CD4-positive, alpha-beta T cell (primary cell): ENCODE data around the gene ATF4. TPM values are rescaled to one million over a fixed set of nuclear protein-coding genes. Genes with fewer than 3 reads are reported as not detected.

ENCODE experiments used
- ATAC-seq: fragments of 200-7000 bp; cut with Tn5 transposase; one replicate; pipeline ENCODE4 v1.10.0; 2022; ENCODE audit warnings: mild to moderate bottlenecking; ENCODE audit not compliant: poor library complexity
- CTCF ChIA-PET: fragments of 350-600 bp; sonication (Branson Sonifier 250); formaldehyde crosslinking; loops from one replicate; lab custom pipeline; 2021; ENCODE audit warnings: antibody characterized with exemption, inconsistent platforms; lab: Charles Lee
- POLR2A ChIA-PET: fragments of 350-600 bp; sonication (Branson Sonifier 250); formaldehyde crosslinking; loops from one replicate; lab custom pipeline; 2021; ENCODE audit warnings: antibody characterized with exemption, inconsistent platforms; lab: Charles Lee
- DNase-seq, 14 experiments: peaks; one replicate each; pipeline ENCODE4 v3.0.0-alpha.2; 2013 to 2020; ENCODE audit warnings: mixed read lengths in 2 of 14
- H3K27ac ChIP-seq, 2 donors: one replicate each; pipeline versions ENCODE4 v1.5.1 to v1.7.0; 2013; ENCODE audit warnings: low read length in 2 of 2, low read depth in 1 of 2, mild to moderate bottlenecking in 1 of 2
- H3K27me3 ChIP-seq, 2 experiments: 1 replicate in 1 of 2; 2 replicates in 1 of 2; pipeline versions ENCODE4 v1.6.1 to v1.7.0; 2013; ENCODE audit warnings: low read length in 2 of 2, control low read depth in 1 of 2, mild to moderate bottlenecking in 1 of 2, moderate library complexity in 1 of 2; ENCODE audit not compliant: insufficient read depth in 2 of 2, control insufficient read depth in 1 of 2
- H3K36me3 ChIP-seq: one replicate; pipeline ENCODE4 v1.6.1; 2013; ENCODE audit warnings: low read length, control low read depth; ENCODE audit not compliant: insufficient read depth
- H3K4me1 ChIP-seq: one replicate; pipeline ENCODE4 v1.6.1; 2013; ENCODE audit warnings: low read length, control low read depth; ENCODE audit not compliant: insufficient read depth
- H3K4me3 ChIP-seq: one replicate; pipeline ENCODE4 v1.5.1; 2013; ENCODE audit warnings: mild to moderate bottlenecking, low read length, moderate library complexity
- H3K9me3 ChIP-seq, 2 experiments: 1 replicate in 1 of 2; 2 replicates in 1 of 2; pipeline versions ENCODE4 v1.6.1 to v1.7.0; 2013; ENCODE audit warnings: low read length in 2 of 2, mild to moderate bottlenecking in 2 of 2, control low read depth in 1 of 2, moderate library complexity in 1 of 2; ENCODE audit not compliant: control insufficient read depth in 1 of 2, insufficient read depth in 1 of 2
- H3K27ac Mint-ChIP-seq: one replicate; pipeline ENCODE4 v1.8.0; 2020; ENCODE audit warnings: mixed read lengths
- H3K27me3 Mint-ChIP-seq: one replicate; pipeline ENCODE4 v1.8.0; 2021; ENCODE audit warnings: mixed read lengths
- H3K36me3 Mint-ChIP-seq: one replicate; pipeline ENCODE4 v1.8.0; 2021; ENCODE audit warnings: low read depth, mixed read lengths
- H3K4me1 Mint-ChIP-seq: one replicate; pipeline ENCODE4 v1.8.0; 2021; ENCODE audit warnings: low read depth, mixed read lengths
- H3K4me3 Mint-ChIP-seq: one replicate; pipeline ENCODE4 v1.8.0; 2020; ENCODE audit warnings: mild to moderate bottlenecking, mixed read lengths
- H3K9me3 Mint-ChIP-seq: one replicate; pipeline ENCODE4 v1.8.0; 2020; ENCODE audit warnings: mixed read lengths
- CTCF ChIP-seq: fragments of 200-600 bp; IDR thresholded peaks from one replicate; pipeline ENCODE4 v1.8.0; 2022; ENCODE audit warnings: antibody characterized with exemption, mild to moderate bottlenecking
- intact Hi-C, 2 experiments: fragments of 100-400 bp; cut with DNase I in 1 of 2; cut with micrococcal nuclease in 1 of 2; formaldehyde crosslinking; loops; one replicate each; pipeline versions ENCODE4 v1.15.1 to v1.9.0; 2023 to 2025; cut with DNase I, micrococcal nuclease
- total RNA-seq, 174 experiments: library from RNA in 2 of 174; stranded (reverse) in 2 of 174; gene quantifications; one replicate each; pipeline ENCODE4 v1.2.3 and lab custom pipeline; 2021 to 2026

Gene ATF4
- total RNA-seq, 2 experiments from 2014 or later, result 358 to 365 TPM

GRCh38 chr22:39475337-39475736 is 45.0 kb upstream of the ATF4 start:
- no peak for ATAC-seq
- H3K4me3 ChIP-seq, result no peak overlapping the region
- Mint-ChIP-seq H3K27me3 (no peaks in the 10 kb centered on the region), H3K9me3 (no peaks in the 10 kb centered on the region), H3K4me1 (peaks cover 18% of the 10 kb centered on the region), H3K27ac (no peak overlapping the region), H3K4me3 (no peak overlapping the region), H3K36me3 (no peaks in the 10 kb centered on the region)
- peaks cover 21% of the 10 kb centered on the region for H3K4me1 ChIP-seq
- H3K36me3 ChIP-seq, result no peaks in the 10 kb centered on the region
- intact Hi-C loops, result no loop called here
- no peak for DNase-seq
- H3K27me3 ChIP-seq, result no peaks in the 10 kb centered on the region
- H3K27ac ChIP-seq, result no peak overlapping the region
- CTCF ChIA-PET, result no interaction called here
- TF ChIP-seq CTCF, result no peak
- POLR2A ChIA-PET, result no interaction called here
- H3K9me3 ChIP-seq, result no peaks in the 10 kb centered on the region

DNA sequence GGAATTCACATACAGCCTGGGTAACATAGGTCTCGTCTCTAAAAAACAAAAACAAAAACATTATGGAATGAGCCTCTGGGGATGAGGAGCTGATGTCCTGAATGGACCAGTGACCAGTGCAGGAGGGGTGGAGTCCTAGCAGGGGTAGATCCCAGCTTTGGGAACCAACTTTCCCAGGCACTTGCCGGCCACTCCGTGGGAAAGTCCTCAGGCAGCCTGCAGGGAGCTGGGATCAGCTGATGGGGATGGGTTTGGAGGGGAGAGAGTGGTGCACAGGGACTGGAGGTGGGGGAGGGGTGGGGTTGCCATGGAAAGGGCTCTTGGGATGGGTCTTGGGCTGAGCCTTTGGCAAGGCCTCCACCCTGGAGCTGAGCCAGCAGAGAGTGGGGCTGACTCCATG is 44.5 kb upstream of the ATF4 start:
- ChIA-PET CTCF (interaction anchor here (0.6 kb wide), 1 partner anchor 1247 kb away, joined by 3 read pairs; no protein-coding TSS in a partner anchor), POLR2A (no interaction called here)
- intact Hi-C loops, result no loop called here
- H3K4me3 ChIP-seq, result no peak overlapping the region
- H3K36me3 ChIP-seq, result no peaks in the 10 kb centered on the region
- H3K4me1 ChIP-seq, result peaks cover 20% of the 10 kb centered on the region
- no peaks in the 10 kb centered on the region for H3K27me3 ChIP-seq
- Mint-ChIP-seq H3K4me3 (no peak overlapping the region), H3K27me3 (no peaks in the 10 kb centered on the region), H3K9me3 (no peaks in the 10 kb centered on the region), H3K36me3 (no peaks in the 10 kb centered on the region), H3K4me1 (peaks cover 18% of the 10 kb centered on the region), H3K27ac (no peak overlapping the region)
- no peak overlapping the region for H3K27ac ChIP-seq
- no peak for DNase-seq
- TF ChIP-seq CTCF, result no peak
- no peaks in the 10 kb centered on the region for H3K9me3 ChIP-seq
- no peak for ATAC-seq

- intact Hi-C loops, result no loop called here
- Mint-ChIP-seq H3K27me3 (no peaks in the 10 kb centered on the region), H3K4me1 (peaks cover 13% of the 10 kb centered on the region), H3K36me3 (no peaks in the 10 kb centered on the region), H3K27ac (no peak overlapping the region), H3K9me3 (no peaks in the 10 kb centered on the region), H3K4me3 (no peak overlapping the region)
- no peaks in the 10 kb centered on the region for H3K27me3 ChIP-seq
- H3K36me3 ChIP-seq, result no peaks in the 10 kb centered on the region
- no peak for TF ChIP-seq CTCF
- no peaks in the 10 kb centered on the region for H3K9me3 ChIP-seq
- H3K27ac ChIP-seq, result no peak overlapping the region
- ATAC-seq (no peak), DNase-seq (no peak)
- CTCF ChIA-PET, result no interaction called here
- H3K4me3 ChIP-seq, result no peak overlapping the region
- H3K4me1 ChIP-seq, result peaks cover 12% of the 10 kb centered on the region
- POLR2A ChIA-PET, result no interaction called here
These were observed 43.7 kb upstream of the ATF4 start for GRCh38 chr22:39476664-39477063.
